ENCODE results near the gene DNAJB2. TPM values are rescaled to one million over a fixed set of nuclear protein-coding genes. Genes with fewer than 3 reads are reported as not detected.
A peak's percentile ranks its signal among the peaks of the same experiment; 100 is the strongest.

The DNAJB2 gene
- polyA plus RNA-seq, 1 of the 3 experiments (the other 2 are of a cell fraction) = 39.9 TPM

DNA sequence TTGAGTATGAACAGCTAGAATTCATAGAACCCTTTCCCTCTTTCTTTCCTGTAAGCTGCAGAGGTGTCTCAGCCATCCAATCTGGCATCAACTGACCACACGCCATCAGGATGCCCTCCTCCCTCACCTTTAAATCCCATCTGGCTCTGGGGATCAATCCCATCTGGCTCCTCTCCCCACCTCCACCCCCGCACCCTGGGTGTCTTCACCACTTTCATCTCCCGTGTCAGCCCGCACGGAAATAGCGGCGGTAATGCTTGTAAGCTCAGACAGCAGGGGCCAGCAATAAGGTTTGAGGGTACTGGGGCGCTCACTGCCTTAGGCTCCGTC is 26.6 kb upstream of the DNAJB2 start:
- Histone ChIP-seq H2AFZ (ENCODE audit: low read depth) (no peak overlapping the region), H3K9me3 (no peaks in the 10 kb centered on the region), H3K4me3 (ENCODE audit: low read depth in 2 of 2, low read length in 1 of 2) (no peak overlapping the region), H3K4me1 (ENCODE audit: control insufficient read depth in 1 of 2, insufficient read depth in 2 of 2, low read depth in 1 of 2, low read length in 1 of 2) (peaks cover 19 to 21% of the 10 kb centered on the region in 2 experiments; a peak in 3 of 4 replicates), H3K4me2 (peak overlapping the region; percentile 97; the same call in 1 of the 2 replicates), H3K9me2 (no peaks in the 10 kb centered on the region), H3K9ac (no peak overlapping the region), H3F3A (replicated peaks; ENCODE audit: insufficient read depth) (peaks cover 19% of the 10 kb centered on the region), H3K27me3 (ENCODE audit: insufficient read depth) (peaks cover 31% of the 10 kb centered on the region), H3K36me3 (replicated peaks in 1 of 2; ENCODE audit: control insufficient read depth in 1 of 2, insufficient read depth in 2 of 2, low read length in 1 of 2) (peaks cover 0 to 9% of the 10 kb centered on the region in 2 experiments), H4K20me1 (ENCODE audit: insufficient read depth) (no peaks in the 10 kb centered on the region), H3K79me2 (ENCODE audit: insufficient read depth) (no peaks in the 10 kb centered on the region), H3K27ac (ENCODE audit: low read depth in 2 of 2, low read length in 1 of 2) (no peak overlapping the region)
- WGBS (ENCODE audit: low lambda C conversion rate) = 29% methylated on average over 7 of the region's 9 CpGs
- CTCF ChIA-PET = interaction anchor here (0.7 to 5.5 kb wide), 8 partner anchors 9 to 81 kb away, joined by 3 to 44 read pairs (median 3); no protein-coding TSS in a partner anchor
- peak; percentile 43 for DNase-seq
- POLR2A ChIA-PET = no interaction called here
- TF ChIP-seq TEAD4 (IDR thresholded peaks at IDR 0.05; ENCODE audit: borderline replicate concordance, insufficient read depth) (no peak), NFIC (IDR thresholded peaks at IDR 0.05; ENCODE audit: borderline replicate concordance) (no peak)
- TF ChIP-seq, protein P1, sequence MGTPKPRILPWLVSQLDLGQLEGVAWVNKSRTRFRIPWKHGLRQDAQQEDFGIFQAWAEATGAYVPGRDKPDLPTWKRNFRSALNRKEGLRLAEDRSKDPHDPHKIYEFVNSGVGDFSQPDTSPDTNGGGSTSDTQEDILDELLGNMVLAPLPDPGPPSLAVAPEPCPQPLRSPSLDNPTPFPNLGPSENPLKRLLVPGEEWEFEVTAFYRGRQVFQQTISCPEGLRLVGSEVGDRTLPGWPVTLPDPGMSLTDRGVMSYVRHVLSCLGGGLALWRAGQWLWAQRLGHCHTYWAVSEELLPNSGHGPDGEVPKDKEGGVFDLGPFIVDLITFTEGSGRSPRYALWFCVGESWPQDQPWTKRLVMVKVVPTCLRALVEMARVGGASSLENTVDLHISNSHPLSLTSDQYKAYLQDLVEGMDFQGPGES (IDR thresholded peaks at IDR 0.05; ENCODE audit: low read depth, low read length) = no peak
- TF ChIP-seq, protein P2, sequence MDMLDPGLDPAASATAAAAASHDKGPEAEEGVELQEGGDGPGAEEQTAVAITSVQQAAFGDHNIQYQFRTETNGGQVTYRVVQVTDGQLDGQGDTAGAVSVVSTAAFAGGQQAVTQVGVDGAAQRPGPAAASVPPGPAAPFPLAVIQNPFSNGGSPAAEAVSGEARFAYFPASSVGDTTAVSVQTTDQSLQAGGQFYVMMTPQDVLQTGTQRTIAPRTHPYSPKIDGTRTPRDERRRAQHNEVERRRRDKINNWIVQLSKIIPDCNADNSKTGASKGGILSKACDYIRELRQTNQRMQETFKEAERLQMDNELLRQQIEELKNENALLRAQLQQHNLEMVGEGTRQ (IDR thresholded peaks at IDR 0.05; ENCODE audit: borderline replicate concordance, low read depth, low read length) = no peak

DNA sequence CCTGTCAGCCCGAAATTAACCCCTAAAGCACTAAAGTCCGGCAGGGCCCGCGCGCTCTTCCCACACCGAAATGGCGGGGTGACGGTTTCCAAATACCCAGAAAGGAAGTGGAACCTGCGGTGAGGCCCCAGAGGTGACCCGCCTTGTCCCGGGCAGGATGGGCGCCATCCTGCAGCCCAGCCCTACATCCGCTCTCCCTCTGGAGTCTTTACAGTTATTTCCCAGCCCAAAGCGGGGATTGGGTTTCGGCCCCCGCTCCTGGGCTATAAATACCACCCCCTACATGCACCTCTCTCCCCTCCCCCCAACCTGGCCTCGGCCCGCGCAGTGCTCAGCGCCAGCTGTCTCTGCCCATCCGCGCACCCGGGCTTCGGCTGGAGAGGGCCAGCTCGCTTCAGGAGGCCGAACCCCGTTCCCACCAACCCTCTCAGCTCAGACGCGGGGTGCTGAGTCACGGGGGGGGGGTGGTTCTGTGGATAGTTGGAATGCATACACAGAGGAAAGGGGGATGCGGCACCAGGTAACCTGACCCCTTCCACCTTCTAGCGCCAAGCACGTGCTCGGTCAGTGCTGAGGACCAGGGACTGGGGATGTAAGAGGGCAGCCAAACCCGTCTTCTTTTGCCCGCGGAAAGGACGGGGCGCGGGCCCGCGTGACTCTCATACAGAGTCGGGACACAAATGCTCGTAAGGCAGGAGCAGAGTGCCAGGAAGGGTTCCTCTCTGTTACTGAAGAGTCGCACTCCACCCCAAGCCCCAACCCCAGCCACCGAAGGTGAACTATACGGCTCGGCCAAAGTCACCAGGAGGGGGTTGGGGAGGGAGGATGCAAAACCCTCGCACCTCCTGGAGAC is 26.0 kb upstream of the DNAJB2 start, which contains the start of gene TUBA4B:
TSS of gene TUBA4B (plus strand) at position 344 of the 853 bp plus-strand sequence. CDS start at position 509, 165 bp downstream.
- no peak within 1 kb of the TSS for H3K9ac ChIP-seq
- WGBS (ENCODE audit: low lambda C conversion rate) = 4% methylated on average over 36 of the region's 49 CpGs
- H3K4me3 ChIP-seq (ENCODE audit: low read depth in 2 of 2, low read length in 1 of 2) = peak within 1 kb of the TSS; percentile 53 to 60
- peaks cover 0 to 3% of the 10 kb centered on the region in 2 experiments for H3K36me3 ChIP-seq (replicated peaks in 1 of 2; ENCODE audit: control insufficient read depth in 1 of 2, insufficient read depth in 2 of 2, low read length in 1 of 2)
- peak within 1 kb of the TSS; percentile 82 for H2AFZ ChIP-seq (ENCODE audit: low read depth)
- peaks cover 19% of the 10 kb centered on the region for H3F3A ChIP-seq (replicated peaks; ENCODE audit: insufficient read depth)
- peak; percentile 51 for DNase-seq
- ChIA-PET POLR2A (no interaction called here), CTCF (interaction anchor here (0.7 to 5.5 kb wide), 10 partner anchors 11 to 289 kb away, joined by 3 to 44 read pairs (median 4); no protein-coding TSS in a partner anchor)
- H4K20me1 ChIP-seq (ENCODE audit: insufficient read depth) = no peaks in the 10 kb centered on the region
- H3K9me2 ChIP-seq = no peaks in the 10 kb centered on the region
- peak within 1 kb of the TSS; percentile 97 for H3K4me2 ChIP-seq
- TF ChIP-seq TCF12 (IDR thresholded peaks at IDR 0.05) (no peak), RFX5 (IDR thresholded peaks at IDR 0.05; ENCODE audit: low read length) (no peak), RAD21 (IDR thresholded peaks at IDR 0.05; ENCODE audit: low read length) (no peak), CHD2 (IDR thresholded peaks at IDR 0.05; ENCODE audit: low read length, partially characterized antibody) (no peak)
- TF ChIP-seq, protein P3, sequence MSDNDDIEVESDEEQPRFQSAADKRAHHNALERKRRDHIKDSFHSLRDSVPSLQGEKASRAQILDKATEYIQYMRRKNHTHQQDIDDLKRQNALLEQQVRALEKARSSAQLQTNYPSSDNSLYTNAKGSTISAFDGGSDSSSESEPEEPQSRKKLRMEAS (IDR thresholded peaks at IDR 0.05; ENCODE audit: low read depth) = peak; percentile 84
- TF ChIP-seq, protein P4, sequence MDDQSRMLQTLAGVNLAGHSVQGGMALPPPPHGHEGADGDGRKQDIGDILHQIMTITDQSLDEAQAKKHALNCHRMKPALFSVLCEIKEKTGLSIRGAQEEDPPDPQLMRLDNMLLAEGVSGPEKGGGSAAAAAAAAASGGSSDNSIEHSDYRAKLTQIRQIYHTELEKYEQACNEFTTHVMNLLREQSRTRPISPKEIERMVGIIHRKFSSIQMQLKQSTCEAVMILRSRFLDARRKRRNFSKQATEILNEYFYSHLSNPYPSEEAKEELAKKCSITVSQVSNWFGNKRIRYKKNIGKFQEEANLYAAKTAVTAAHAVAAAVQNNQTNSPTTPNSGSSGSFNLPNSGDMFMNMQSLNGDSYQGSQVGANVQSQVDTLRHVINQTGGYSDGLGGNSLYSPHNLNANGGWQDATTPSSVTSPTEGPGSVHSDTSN (IDR thresholded peaks at IDR 0.05) = no peak
- TF ChIP-seq, protein P5, sequence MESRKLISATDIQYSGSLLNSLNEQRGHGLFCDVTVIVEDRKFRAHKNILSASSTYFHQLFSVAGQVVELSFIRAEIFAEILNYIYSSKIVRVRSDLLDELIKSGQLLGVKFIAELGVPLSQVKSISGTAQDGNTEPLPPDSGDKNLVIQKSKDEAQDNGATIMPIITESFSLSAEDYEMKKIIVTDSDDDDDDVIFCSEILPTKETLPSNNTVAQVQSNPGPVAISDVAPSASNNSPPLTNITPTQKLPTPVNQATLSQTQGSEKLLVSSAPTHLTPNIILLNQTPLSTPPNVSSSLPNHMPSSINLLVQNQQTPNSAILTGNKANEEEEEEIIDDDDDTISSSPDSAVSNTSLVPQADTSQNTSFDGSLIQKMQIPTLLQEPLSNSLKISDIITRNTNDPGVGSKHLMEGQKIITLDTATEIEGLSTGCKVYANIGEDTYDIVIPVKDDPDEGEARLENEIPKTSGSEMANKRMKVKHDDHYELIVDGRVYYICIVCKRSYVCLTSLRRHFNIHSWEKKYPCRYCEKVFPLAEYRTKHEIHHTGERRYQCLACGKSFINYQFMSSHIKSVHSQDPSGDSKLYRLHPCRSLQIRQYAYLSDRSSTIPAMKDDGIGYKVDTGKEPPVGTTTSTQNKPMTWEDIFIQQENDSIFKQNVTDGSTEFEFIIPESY (IDR thresholded peaks at IDR 0.05; ENCODE audit: borderline replicate concordance, low read depth) = no peak
- TF ChIP-seq, protein P6, sequence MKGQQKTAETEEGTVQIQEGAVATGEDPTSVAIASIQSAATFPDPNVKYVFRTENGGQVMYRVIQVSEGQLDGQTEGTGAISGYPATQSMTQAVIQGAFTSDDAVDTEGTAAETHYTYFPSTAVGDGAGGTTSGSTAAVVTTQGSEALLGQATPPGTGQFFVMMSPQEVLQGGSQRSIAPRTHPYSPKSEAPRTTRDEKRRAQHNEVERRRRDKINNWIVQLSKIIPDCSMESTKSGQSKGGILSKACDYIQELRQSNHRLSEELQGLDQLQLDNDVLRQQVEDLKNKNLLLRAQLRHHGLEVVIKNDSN (IDR thresholded peaks at IDR 0.05; ENCODE audit: borderline replicate concordance, low read depth) = no peak
- H3K79me2 ChIP-seq (ENCODE audit: insufficient read depth) = no peaks in the 10 kb centered on the region
- H3K9me3 ChIP-seq = no peaks in the 10 kb centered on the region
- no peak within 1 kb of the TSS for H3K27ac ChIP-seq (ENCODE audit: low read depth in 2 of 2, low read length in 1 of 2)
- peaks cover 34% of the 10 kb centered on the region for H3K27me3 ChIP-seq (ENCODE audit: insufficient read depth)
- H3K4me1 ChIP-seq (ENCODE audit: control insufficient read depth in 1 of 2, insufficient read depth in 2 of 2, low read depth in 1 of 2, low read length in 1 of 2) = peaks cover 19 to 21% of the 10 kb centered on the region in 2 experiments; a peak in 3 of 4 replicates
